Fibroblast of peridontal ligament (primary cell): Measurements from ENCODE around the gene HLA-B.

ENCODE experiments used
- DNase-seq: peaks from one replicate; pipeline ENCODE4 v3.0.0-alpha.2; 2010; ENCODE audit errors: extremely low read depth

Gene HLA-B

DNA sequence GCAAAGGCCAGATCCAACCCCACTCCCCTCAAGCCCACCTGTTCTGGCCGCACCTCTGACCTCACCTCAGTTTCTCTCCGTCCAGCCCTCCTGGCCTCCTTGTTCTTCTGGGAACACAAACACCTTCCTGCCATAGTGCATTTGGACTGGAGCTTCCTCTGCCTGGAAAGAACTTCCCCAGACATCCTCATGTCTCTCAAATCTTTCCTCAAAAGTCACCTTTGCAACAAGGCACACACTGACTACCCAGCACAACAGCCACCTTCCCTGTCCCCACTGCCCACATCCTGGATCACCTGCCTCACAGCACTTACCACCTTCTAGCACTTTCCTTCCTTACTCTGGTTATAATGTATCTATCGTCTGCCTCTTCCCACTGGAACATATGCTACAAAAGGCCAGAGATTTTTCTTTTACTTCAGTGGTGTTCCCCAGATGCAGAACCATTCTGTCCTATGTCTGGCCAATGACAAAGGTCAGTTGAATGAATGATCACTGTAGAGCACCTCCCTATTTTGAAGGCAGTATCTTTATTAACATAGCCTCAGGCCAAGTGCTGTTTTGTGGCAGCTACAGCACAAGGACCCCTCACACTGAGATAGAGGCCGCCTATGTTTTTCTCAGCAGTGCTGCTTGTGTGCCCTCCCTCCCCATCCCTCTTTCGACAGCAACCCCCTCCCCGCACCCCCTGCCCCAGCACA lies 4.1 kb downstream of the HLA-B start:
- DNase-seq: no peak

DNA sequence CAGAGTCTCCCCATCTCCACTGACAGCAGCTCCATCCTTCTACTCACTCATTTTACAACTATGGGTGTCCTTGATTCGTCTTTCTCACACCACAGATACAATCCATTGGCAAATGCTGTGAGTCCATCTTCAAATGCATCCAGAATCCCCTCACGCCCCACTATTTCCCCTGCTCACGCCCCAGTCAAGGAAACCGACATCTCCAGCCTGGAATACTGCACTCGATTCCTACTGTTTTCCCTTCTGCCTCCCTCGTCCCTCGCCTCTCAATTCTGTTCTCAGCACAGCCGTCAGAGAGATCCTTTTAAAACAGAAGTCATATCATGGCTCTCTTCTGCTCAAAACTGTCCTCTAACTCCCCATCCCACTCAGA lies 4.7 kb downstream of the HLA-B start:
- no peak for DNase-seq

DNA sequence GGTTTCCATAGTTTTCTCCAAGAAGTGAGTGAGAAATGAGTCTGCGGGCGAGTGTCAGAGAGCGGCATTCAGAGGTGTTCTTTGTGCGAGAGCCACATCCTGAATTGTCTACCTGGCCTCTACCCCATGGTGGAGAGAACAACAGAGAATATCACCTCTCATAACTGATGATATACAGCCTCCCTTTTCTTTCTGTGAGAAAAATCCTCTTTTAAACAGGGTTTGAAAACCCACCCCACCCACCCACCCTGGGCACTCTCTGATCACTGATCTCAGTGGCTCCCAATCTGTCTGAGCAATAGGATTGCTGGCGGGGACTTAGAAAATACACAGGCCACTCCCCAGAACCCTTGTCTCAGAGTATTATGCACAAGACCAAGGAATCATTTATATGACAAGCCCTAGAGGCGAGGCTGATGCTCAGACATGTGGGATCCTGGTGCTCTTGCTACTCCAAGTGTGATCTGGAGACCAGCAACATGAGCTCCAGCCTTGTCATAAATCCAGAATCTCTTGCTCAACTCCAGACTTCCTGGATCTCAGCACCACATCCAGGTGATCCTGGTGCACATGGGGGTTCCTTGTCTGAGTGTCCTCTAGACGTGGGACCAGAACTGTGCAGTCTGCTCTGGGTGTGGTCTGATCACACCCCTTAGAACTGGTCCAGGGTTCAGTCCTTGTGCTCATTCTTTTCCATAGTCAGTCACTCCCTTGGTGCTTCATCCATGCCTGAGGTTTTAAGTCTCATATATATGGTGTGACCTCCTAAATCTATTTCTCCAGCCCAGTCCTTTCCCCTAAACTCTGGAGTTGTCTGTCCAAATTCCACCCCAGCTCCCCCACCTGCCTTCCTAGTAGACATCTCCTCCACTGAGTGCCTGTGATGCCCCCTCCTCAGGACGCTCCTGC lies 5.3 kb downstream of the HLA-B start:
- DNase-seq: no peak

DNA sequence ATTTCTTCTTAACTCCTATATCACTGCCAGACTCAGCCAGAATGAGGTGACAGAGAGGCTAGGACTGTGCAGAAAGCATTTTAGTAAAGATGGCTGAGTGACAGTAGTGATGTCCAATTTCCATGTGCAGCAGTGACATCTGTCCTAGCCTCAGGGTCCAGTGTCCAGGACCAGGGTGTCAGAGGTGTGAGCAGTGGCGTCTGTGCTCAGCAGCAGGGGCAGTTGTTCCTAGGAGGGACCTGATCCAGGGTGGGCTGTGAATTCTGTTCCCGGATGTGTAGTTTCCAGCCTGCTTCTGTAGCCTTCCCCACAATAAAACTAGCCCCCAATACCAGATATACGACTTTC lies 6.0 kb downstream of the HLA-B start:
- no peak for DNase-seq

DNA sequence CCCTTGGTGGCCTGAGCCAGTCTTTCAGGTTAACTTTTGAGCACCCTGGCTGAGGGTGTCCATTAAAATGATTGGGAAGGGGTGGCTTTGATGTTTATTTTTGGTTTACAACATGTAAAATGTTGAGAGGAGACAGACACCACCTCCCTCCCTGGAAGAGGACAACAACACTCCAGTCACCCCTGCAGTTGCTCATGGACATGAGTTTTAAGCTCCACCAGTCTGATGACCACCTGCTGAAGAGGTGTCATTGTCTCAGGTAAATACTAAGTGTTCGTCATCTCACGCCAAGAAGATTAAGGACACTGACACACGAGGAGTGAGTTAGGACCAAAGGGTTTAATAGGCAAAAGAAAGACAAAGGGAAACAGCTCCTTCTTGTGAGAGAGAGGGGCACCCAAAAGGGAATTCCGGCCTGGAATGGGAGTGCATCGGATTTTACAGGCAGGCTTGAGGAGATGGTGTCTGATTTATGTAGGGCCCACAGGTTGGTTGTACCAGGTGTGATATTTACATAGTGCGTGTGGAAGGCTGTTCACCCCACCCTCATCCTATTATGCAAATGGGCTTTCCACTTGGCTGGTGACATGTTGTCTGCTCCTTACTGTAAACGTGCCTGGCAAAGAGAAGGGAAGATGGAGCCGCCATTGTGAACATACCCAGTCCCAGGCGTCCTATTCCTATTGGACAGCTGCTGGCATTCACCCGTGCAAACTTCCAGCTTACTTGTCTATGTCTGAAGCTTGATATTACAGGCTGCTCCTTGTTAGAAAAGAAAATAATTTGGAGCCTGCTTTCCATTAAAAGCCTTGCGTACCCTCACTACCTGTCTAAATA lies 6.6 kb downstream of the HLA-B start:
- DNase-seq: no peak

DNA sequence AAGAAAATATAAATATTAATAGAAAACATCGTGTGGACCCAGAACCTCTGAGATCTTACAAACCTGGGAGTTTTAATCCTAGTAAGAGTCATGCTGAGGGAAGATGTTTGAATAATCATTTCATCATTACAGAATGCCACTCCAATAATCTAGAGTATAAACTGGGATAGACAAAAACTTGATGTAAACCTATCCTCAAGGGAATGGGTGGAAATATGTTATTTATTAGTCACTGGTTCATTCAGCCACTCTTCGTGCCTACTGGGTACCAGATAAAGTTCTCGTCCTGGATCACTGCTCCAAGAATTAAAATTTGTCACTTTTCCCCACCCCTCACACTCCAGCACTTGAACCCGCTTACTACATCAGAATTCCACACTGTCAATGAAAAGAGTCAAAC lies 7.7 kb downstream of the HLA-B start:
- no peak for DNase-seq

DNA sequence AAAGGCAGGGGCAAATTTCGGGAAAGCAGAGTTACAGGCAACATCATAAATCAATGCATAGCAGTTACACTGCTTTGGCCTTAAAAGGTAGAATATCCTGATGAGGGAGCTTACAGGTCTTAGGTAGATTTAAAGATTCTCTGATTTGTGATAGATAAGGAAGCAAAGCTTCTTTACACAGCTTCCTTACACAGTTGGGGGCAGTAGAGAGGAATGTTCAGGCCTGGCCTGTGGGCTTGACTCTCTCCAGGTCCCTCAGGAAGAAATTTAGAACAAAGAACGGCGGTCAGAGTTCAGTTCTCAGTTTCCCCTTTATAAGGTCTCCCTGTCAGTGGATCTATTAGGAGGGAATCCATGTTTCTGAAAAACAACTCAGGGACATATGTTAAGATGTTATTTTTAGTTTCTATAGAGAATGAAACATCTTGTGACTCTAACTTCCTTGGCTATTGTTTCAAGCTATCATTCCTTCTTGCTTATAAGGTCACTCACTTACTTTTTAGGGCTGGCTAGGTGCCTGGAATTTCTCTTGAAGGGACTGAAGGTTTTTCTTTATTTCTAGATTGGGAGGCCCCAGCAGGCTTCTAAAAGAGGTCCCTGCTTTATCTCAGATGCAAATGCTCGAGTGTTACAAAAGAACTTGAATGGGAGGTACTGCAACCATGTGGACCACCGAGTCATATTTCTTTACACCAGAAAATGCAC lies 11.8 kb downstream of the HLA-B start:
- DNase-seq: no peak

DNA sequence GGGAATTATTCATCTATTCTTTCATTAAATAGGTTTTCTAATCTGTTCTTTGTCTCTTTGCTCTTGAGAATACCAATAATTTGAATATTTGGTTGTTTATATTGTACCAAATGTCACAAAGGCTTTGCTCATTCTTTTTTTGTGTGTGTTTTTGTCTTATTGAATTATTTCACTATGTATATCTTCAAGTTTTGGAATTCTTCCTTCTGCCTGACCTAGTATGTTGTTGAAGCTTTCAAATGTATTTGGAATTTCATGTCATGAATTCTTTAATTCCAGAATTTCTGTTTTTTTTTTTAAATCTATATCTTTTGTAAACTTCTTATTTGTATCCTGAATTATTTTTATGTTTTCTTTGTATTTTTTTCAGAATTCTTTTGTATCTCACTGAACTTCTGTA lies 16.8 kb downstream of the HLA-B start:
- no peak for DNase-seq

DNA sequence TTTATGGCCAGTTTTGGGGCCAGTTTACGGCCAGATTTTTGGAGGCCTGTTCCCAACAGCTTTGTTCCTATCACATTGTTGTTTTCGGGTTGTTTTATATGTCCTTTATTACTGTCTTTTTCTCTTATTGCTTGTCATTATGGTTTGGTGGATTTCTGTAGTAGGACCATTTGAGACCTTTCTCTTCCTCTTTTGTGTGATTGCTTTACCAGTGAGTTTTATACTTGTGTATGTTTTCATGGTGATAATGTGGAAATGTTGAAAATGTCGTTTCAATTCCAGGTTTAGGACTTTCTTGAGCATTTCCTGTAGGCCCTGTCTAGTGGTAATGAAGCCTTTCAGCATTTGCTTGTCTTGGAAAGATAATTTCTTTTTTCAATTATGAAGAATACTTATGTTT lies 17.8 kb downstream of the HLA-B start:
- no peak for DNase-seq

DNA sequence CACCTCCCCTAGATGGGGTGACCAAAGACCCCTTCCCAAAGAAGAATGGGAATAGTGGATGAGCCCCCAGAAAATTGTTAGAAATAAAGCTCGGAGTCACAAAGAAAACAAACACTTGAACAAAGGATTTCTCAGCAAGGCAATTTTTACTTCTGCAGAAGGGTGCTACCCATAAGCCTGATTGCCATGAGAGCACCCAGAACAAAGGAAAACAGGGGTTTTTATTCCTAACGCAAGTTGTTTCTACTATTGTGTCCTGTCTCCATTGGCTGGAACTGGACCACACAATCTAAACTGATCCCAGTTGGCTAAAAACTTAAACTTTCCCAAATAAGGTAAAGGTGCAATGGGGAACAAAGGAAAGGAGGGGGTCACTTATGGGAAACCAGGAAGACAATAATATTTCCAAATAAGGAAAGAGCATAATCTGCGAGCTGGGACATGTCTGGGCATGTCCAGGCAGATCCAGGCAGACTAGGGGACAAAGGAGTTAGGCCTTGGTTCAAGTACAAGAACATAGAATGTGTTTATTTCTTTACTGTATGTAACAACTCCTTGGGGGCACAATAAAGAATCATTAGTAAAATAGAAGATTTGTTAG lies 20.0 kb downstream of the HLA-B start:
- DNase-seq: no peak

DNA sequence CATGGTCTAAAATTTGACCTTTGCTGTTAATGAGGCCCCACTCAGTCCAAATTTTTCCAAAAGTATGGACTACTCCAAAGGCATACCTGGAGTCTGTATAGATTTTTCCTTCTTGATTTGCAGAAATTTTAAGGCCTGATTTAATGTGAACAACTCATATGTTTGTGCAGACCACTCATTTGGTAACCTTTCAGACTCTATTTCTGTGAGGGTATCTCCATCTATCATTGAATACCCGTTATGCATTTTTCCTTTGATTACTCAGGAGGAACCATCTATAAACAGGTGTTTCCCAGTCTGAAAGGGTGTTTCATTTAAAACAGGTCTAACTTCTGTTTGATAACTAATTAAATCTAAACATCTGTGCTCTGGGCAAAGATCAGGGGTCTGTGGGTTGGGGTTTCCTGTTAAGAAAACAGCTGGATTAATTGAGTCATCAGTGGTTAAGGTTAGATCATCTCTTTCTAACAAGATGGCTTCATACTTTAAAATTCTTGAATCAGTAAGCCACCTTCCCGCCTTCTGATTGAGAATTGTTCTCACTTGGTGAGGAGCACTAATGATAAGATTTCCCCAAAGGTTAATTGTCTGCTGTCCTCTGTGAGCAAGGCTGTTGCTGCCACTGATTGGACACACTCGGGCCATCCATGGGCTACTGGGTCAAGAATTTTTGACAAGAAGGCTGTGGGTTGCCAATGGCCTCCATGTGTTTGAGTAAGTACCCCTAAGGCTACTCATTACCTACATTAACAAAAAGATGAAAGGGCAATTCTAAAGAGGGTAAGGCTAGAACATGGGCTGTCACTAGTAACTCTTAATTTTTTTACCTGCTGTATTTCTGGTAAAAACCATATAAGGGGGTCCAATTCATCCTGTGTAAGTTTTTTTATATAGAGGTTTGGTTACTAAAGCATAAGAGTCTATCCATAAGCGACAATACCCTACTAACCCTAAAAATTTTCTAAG lies 24.1 kb downstream of the HLA-B start:
- no peak for DNase-seq

DNA sequence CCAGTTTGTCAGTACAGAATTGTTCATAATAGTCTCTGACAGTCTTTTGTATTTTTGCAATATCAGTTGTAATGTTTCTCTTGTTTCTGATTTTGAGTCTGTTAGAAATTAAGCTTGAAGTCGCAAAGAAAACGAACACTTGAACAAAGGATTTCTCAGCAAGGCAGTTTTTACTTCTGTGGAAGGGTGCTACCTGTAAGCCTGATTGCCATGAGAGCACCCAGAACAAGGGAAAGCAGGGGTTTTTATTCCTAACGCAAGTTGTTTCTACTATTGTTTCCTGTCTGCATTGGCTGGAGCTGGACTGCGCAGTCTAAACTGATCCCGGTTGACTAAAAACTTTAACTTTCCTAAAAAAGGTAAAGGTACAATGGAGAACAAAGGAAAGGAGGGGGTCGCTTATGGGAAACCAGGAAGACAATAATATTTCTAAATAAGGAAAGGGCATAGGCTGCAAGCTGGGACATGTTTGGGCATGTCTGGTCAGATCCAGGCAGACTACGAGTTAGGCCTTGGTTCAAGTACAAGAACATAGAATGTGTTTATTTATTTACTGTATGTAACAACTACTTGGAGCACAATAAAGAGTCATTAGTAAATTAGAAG lies 28.5 kb downstream of the HLA-B start:
- peak; percentile 6 for DNase-seq

DNA sequence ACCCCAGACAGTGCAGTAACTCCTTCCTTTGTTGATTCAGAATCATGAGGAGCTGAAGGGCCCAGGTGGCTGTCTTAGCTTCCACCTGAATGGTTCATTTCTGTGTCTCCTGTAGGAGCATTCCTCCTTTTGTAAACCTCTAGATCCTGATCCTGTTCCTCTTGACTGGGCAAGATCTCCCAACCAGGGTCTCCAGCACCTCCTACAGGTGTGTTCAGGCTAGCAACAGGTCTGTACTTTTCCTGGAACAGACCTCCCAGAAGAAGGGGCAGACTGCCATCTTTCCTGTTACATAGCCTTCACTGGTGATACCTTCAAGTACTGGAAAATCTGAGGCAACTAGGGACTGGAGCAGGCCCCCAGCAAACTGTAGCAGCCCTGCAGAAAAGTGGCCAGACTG lies 35.2 kb downstream of the HLA-B start:
- no peak for DNase-seq

DNA sequence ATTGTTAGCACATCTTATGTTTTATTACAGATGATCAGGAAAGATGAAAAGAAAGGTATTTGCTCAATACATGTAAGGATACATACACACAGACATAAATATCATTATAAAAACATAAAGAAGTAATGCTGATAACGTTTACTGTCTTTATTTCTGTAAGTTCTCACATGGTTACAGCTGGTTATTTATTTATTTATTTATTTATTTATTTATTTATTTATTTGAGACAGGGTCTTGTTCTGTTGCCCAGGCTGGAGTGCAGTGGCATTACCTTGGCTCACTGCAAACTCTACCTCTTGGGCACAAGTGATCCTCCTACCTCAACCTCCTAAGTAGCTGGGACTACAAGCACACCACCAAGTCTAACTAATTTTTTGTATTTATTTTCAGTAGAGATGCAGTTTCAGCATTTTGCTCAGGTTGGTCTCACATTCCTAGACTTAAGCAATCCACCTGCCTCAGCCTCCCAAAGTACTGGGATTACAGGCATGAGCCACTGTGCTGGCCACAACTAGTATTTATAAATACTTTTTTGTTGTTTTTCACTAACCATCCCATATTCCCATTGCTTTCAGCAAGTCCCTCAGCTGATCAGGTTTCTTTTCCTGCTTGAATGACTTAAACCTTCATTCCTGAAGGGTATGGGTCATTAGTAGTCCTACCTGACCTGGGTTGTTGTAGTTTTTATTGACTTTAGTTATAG lies 35.8 kb downstream of the HLA-B start:
- DNase-seq: no peak

DNA sequence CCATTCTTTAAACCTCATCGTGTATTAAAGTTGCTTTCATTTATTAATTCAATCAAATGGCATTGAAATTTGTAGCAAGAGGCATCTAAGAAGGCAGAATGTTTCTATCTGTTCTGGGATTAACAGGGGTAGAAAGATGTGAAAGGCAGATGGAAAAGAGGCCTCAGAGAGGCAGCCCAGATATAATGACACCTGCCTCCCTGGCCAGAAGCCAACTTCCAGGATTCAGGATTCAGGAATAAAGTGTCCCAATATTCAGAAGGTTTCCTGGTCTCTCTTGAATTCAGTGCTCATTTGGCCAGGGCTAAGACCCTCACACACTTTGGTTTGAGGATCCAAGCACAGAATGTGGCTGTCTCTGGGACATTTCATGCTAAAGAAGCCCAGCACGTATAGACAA lies 39.9 kb downstream of the HLA-B start:
- no peak for DNase-seq

DNA sequence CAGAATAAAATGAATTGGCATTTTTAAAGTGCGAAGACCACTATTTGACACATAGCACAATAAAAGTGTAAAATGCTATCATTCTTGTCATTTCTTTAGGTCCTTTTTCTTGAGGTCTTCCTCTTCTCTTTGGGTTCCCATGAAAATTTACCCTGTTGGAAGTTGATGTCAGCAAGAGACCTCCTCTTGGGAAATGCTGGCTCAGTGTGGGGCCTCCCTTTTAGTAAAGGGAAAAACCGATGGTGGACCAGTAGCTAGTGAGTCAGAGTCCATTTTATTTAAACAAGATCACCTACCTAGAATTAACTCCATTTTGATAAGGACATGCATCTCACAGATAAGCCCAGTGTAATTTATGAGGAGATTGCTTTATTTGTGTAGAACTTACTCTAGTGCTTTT lies 47.3 kb downstream of the HLA-B start:
- no peak for DNase-seq

DNA sequence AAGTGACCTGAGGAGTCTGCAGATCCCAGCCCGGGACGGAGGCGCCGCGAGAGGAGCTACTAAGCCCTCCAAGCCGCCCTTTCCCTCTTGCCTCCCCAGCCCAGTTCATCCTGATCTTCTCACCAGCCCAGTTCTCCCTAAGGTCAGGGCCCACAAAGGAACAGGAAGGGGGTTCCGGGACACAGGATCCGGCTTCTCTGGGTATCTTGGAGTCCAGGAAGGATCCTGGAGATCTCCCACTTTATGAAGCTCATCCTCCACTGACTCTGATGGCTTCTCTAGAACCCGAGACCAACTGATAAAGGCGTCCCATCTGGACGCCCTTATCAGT lies 48.2 kb downstream of the HLA-B start:
- no peak for DNase-seq

DNA sequence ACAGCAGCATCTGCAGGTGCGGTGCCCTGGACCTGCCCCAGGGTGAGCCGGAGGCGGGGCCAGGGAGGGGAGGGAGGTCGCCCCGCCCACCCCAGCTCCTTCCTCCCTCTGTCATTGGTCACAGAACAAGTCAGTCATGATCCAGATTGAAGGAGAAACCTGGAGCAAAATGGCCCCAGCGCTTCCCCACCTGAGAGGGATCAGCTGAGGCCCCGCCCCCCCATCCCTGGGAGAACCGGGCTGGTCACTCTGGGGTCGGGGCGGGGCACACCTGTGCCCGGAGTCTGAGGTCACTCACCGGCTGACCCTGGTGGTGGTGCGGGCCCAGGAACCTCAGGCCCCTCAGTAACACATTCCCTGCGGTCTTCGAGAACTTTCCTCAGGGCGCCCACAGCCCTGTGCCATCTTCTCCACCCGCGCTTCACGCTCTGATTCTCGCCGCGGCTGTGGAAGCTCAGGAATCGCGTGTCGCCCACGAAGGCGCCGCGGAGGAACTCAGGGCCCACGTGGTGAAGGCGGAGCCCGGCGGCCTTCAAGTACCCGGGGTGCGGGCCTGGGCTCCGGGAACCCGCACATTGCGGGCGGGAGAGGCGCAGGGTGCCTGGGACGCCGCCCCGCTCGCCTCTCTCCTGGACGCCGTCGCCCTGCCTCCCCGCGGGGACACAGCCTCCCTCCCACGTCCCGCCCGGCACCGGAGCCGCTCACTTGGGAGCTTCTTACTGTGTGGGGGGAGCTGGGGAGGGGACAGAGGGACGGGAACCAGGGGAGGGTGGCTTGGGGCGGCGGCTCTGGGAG lies 48.7 kb downstream of the HLA-B start:
- DNase-seq: no peak

DNA sequence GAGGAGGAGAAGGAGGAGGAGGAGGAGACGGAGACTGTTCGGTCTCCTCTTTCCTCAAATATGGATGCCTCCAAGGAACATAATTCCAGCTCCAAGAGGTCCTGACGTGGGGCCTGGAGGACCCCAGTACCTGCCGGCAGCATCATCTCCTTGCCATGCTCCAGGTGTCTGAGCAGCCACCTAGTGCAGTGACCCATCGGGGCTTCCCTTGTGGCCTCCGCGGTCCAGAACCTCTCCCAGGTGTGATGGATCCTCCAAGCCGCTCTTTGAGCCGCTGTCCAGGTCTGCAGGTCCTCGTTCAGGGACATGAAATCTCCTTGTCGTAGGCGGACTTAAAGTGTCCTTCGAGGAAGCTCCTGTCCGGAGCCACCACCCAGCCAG lies 49.3 kb downstream of the HLA-B start:
- DNase-seq: no peak
